Measurements from ENCODE around the gene TNKS1BP1.

The TNKS1BP1 gene

DNA sequence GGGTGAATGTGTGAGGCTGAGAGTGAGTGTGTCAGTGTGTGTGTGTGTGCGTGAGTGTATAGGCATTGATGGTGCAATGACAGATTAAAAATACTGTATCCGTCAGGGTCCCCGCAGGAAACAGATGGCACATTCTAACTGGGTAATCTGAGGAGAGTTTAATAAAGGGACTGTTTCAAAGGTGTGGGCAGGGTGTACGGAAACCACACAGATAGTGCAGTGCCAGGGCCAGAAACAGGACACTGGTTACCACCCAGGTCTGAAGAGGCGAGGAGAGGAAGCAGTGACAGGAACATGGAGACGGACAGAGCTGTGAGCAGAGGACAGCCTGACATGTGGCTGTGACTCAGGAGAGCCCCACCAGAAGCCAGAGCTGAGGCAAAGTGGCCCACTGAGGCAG is 29.9 kb upstream of the TNKS1BP1 start:
- CTCF ChIA-PET = interaction anchor here (1.0 kb wide), 1 partner anchor 9 kb away, joined by 3 read pairs; no protein-coding TSS in a partner anchor
- TF ChIP-seq, protein P1, sequence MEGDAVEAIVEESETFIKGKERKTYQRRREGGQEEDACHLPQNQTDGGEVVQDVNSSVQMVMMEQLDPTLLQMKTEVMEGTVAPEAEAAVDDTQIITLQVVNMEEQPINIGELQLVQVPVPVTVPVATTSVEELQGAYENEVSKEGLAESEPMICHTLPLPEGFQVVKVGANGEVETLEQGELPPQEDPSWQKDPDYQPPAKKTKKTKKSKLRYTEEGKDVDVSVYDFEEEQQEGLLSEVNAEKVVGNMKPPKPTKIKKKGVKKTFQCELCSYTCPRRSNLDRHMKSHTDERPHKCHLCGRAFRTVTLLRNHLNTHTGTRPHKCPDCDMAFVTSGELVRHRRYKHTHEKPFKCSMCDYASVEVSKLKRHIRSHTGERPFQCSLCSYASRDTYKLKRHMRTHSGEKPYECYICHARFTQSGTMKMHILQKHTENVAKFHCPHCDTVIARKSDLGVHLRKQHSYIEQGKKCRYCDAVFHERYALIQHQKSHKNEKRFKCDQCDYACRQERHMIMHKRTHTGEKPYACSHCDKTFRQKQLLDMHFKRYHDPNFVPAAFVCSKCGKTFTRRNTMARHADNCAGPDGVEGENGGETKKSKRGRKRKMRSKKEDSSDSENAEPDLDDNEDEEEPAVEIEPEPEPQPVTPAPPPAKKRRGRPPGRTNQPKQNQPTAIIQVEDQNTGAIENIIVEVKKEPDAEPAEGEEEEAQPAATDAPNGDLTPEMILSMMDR (IDR thresholded peaks at IDR 0.05; ENCODE audit: control extremely low read depth, extremely low read depth, low read depth, missing control alignments) = no peak
- no peak for DNase-seq (ENCODE audit: extremely low spot score)

DNA sequence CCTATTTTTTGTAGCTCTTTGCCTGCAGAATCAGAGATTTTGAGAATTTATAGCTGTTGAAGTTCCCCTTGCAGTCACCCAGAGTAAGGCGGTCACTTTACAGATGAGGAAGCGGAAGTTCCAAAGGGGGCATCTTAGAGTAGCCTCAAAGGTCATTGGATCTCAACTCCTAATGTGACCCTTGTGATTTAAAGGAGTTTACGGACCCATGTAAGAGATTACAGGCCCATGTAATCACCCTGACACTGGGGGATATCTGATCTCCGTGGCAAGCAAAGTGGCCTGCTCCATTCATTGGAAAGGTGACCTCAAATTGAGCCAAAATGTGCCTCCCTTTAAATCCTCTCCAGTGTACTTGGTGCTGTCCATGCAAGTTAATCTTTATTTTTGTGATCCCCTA is 29.1 kb upstream of the TNKS1BP1 start:
- TF ChIP-seq, protein P1 (IDR thresholded peaks at IDR 0.05; ENCODE audit: control extremely low read depth, extremely low read depth, low read depth, missing control alignments) = no peak
- ChIA-PET POLR2A (no interaction called here), CTCF (interaction anchor here (1.2 to 2.5 kb wide), 6 partner anchors 8 to 175 kb away, joined by 3 to 13 read pairs (median 6); partner anchors contain the start of gene P2RX3)
- DNase-seq (ENCODE audit: extremely low spot score) = no peak

More for the DNA sequence above, 29.9 kb upstream of the TNKS1BP1 start:
- POLR2A ChIA-PET = no interaction called here

DNA sequence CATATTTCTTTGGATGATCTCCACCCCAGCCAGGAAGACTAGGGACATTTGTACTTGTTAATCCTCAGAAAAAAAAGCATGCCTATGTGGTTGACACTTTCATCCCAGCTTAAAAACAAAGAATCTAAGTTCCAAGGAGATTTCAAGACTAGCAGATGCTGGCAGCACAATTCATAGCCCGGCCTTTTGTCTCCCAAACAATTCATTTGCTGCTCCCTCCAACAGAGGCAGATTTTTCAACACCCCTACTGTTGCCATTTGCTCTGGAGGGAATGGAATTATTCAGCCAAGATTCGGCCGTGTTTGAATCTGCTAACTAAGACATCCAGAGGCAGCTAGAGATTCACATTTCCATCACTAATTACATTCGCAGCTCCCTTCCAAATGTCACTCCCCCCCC is 28.7 kb upstream of the TNKS1BP1 start:
- TF ChIP-seq, protein P1 (IDR thresholded peaks at IDR 0.05; ENCODE audit: control extremely low read depth, extremely low read depth, low read depth, missing control alignments) = no peak
- ChIA-PET POLR2A (no interaction called here), CTCF (interaction anchor here (0.7 to 2.5 kb wide), 9 partner anchors 9 to 176 kb away, joined by 3 to 13 read pairs (median 5); partner anchors contain the start of gene P2RX3)
- DNase-seq (ENCODE audit: extremely low spot score) = no peak

DNA sequence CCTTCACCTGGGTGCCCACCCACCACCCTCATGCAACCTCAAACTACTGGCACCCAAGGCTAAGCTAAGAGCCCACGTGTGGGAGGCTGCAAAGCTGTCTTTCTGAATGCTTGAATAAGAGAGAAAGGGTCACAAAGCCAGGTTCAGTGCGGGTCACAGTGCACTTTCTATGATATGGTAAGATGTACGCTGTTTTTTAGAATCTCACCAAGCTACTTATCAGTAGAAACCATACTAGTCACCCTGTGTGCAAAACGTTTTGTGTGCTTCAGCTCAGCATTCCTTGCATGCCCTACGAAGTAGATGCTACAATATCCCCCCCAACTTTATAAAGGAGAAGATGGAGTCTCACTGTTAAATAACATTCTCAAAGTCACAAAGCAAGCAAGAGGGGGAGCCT is 28.3 kb upstream of the TNKS1BP1 start:
- no peak for DNase-seq (ENCODE audit: extremely low spot score)
- ChIA-PET CTCF (interaction anchor here (0.7 to 2.5 kb wide), 11 partner anchors 9 to 292 kb away, joined by 3 to 13 read pairs (median 5); partner anchors contain the start of gene P2RX3), POLR2A (no interaction called here)
- TF ChIP-seq, protein P1 (IDR thresholded peaks at IDR 0.05; ENCODE audit: control extremely low read depth, extremely low read depth, low read depth, missing control alignments) = no peak

DNA sequence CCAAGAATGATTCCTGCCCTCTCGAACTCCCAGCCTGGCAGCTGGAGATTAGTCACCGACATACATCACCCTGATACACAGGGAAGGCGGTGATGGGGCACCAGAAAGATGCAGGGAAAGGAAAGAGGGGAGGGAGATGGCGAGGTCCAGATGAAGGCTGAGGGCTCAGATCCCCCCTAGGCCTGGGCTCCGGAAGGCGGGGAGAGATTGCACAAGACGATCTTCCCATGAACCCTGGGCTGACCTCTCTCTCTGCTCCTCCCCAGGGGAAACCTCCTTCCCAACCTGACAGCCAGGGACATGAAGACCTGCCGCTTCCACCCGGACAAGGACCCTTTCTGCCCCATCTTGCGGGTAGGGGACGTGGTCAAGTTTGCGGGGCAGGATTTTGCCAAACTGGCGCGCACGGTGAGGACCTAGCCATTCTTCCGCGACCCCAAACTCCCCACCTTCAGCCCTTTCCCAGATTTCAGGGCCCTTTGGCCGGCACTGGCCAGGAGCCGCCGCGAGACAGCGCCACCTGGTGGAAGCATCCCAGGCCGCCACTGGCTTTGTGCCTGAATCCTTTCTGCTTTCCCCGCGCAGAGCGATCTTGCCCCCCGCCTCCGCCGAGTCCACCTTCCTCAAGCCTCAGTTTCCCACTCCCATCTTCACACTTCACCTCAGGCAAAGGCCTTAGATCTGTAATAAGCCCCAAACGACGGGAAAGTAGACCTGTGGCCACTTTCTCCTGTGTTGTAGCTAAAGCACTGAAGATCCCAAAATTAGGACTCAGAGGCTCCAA is 24.9 kb upstream of the TNKS1BP1 start:
- CTCF ChIA-PET = interaction anchor here (0.7 to 7.2 kb wide), 15 partner anchors 8 to 293 kb away, joined by 3 to 60 read pairs (median 5); partner anchors contain the start of genes P2RX3 and SSRP1
- DNase-seq (ENCODE audit: extremely low spot score) = peak; percentile 81
- POLR2A ChIA-PET = no interaction called here
- TF ChIP-seq, protein P1 (IDR thresholded peaks at IDR 0.05; ENCODE audit: control extremely low read depth, extremely low read depth, low read depth, missing control alignments) = peak; percentile 85

DNA sequence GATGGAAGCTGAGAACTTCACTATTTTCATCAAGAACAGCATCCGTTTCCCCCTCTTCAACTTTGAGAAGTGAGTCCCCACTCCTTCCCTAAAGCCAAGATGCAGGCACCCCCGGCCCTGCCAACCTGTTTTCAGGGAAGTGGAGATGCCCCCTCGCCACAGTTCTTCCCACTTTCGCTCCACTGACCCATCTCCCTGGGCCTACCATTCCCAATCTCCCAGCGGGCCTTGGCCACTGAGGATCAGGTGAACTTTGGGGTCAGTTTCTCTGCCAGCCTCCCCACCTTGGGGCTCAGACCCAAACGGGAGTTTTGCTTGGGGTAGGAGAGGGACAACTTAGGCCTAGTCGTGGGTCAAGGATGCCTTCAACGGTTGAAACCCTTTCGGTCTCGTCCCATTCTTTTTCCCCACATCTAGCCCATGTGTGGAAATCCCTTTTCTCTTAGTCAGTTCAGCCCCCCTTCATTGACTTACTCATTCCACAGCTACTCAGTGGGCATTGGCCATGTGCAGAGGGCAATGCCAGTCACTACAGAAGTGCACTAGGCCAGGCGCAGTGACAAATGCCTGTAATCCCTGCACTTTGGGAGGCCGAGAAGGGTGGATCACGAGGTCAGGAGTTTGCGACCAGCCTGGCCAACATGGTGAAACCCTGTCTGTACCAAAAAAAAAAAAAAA is 24.0 kb upstream of the TNKS1BP1 start:
- TF ChIP-seq, protein P1 (IDR thresholded peaks at IDR 0.05; ENCODE audit: control extremely low read depth, extremely low read depth, low read depth, missing control alignments) = no peak
- ChIA-PET CTCF (interaction anchor here (0.7 to 7.2 kb wide), 16 partner anchors 10 to 507 kb away, joined by 3 to 60 read pairs (median 4); partner anchors contain the start of genes P2RX3 and SSRP1), POLR2A (no interaction called here)
- DNase-seq (ENCODE audit: extremely low spot score) = no peak
